B cell (primary cell): ENCODE measurements around the gene POGZ. TPM values are rescaled to one million over a fixed set of nuclear protein-coding genes. Genes with fewer than 3 reads are reported as not detected.

ENCODE experiments used
- ATAC-seq: fragments of 200-7000 bp; cut with Tn5 transposase; one replicate; pipeline ENCODE4 v1.10.0; 2021; ENCODE audit warnings: low read depth, mild to moderate bottlenecking, moderate number of reproducible peaks, moderate library complexity
- CTCF ChIA-PET: fragments of 350-600 bp; sonication (Branson Sonifier 250); formaldehyde crosslinking; loops from one replicate; lab custom pipeline; 2021; ENCODE audit warnings: antibody characterized with exemption, inconsistent platforms; lab: Charles Lee
- POLR2A ChIA-PET: fragments of 350-600 bp; sonication (Branson Sonifier 250); formaldehyde crosslinking; loops from one replicate; lab custom pipeline; 2021; ENCODE audit warnings: antibody characterized with exemption; lab: Charles Lee
- DNase-seq: peaks from one replicate; pipeline ENCODE4 v3.0.0; 2013
- H2AFZ ChIP-seq: 2 replicates; pipeline ENCODE4 v1.6.1; 2012; ENCODE audit warnings: mild to moderate bottlenecking, low read depth, low read length; ENCODE audit not compliant: insufficient read depth, poor library complexity, severe bottlenecking
- H3K27ac ChIP-seq, 2 donors: 1 replicate in 1 of 2; 2 replicates in 1 of 2; pipeline ENCODE4 v1.5.1; 2012 to 2013; ENCODE audit warnings: low read length in 2 of 2, mild to moderate bottlenecking in 2 of 2, moderate library complexity in 1 of 2
- H3K27me3 ChIP-seq, 4 experiments: fragments of 200-600 bp in 1 of 4; sonication (generic) in 1 of 4; replicated peaks in 1 of 4; 1 replicate in 2 of 4; 2 replicates in 2 of 4; pipeline versions ENCODE4 v1.6.1 to v1.7.0; 2013 to 2016; ENCODE audit warnings: low read length in 3 of 4, mild to moderate bottlenecking in 2 of 4, mixed read lengths in 1 of 4, moderate library complexity in 1 of 4; ENCODE audit not compliant: insufficient read depth in 4 of 4, control insufficient read depth in 3 of 4; ENCODE audit errors: control extremely low read depth in 1 of 4
- H3K36me3 ChIP-seq, 2 experiments: replicated peaks in 1 of 2; 1 replicate in 1 of 2; 2 replicates in 1 of 2; pipeline versions ENCODE4 v1.6.1 to v1.7.1; 2013; ENCODE audit warnings: low read length in 1 of 2; ENCODE audit not compliant: insufficient read depth in 2 of 2, control insufficient read depth in 1 of 2; ENCODE audit errors: control extremely low read depth in 1 of 2, extremely low read depth in 1 of 2
- H3K4me1 ChIP-seq, 2 donors: fragments of 200-600 bp in 1 of 2; sonication (generic) in 1 of 2; 1 replicate in 1 of 2; 2 replicates in 1 of 2; pipeline versions ENCODE4 v1.5.1 to v1.6.1; 2013 to 2017; ENCODE audit warnings: low read length in 2 of 2; ENCODE audit not compliant: control insufficient read depth in 2 of 2, insufficient read depth in 2 of 2
- H3K4me2 ChIP-seq: replicated peaks from 2 replicates; pipeline ENCODE3; 2012; ENCODE audit warnings: mild to moderate bottlenecking, low read depth, low read length; ENCODE audit not compliant: poor library complexity, severe bottlenecking
- H3K4me3 ChIP-seq, 5 experiments: fragments of 200-600 bp in 1 of 5; sonication (generic) in 1 of 5; 1 replicate in 3 of 5; 2 replicates in 2 of 5; pipeline versions ENCODE4 v1.5.1 to v1.7.0; 2011 to 2016; ENCODE audit warnings: low read length in 4 of 5, mild to moderate bottlenecking in 4 of 5, low read depth in 2 of 5, control low read depth in 1 of 5, moderate library complexity in 1 of 5; ENCODE audit not compliant: insufficient read depth in 1 of 5; ENCODE audit errors: control extremely low read depth in 1 of 5, extremely low read depth in 1 of 5
- H3K79me2 ChIP-seq: fragments of 200-600 bp; sonication (generic); one replicate; pipeline ENCODE4 v1.6.0; 2016; ENCODE audit warnings: low read length; ENCODE audit not compliant: control insufficient read depth, insufficient read depth
- H3K9ac ChIP-seq: fragments of 200-600 bp; sonication (generic); 2 replicates; pipeline ENCODE4 v1.6.1; 2017; ENCODE audit warnings: mild to moderate bottlenecking, low read length, moderate library complexity
- H3K9me3 ChIP-seq, 3 donors: one replicate each; pipeline versions ENCODE4 v1.6.1 to v1.7.1; 2013; ENCODE audit warnings: low read length in 2 of 3; ENCODE audit not compliant: control insufficient read depth in 2 of 3, insufficient read depth in 1 of 3; ENCODE audit errors: control extremely low read depth in 1 of 3
- H4K20me1 ChIP-seq: 2 replicates; pipeline ENCODE4 v1.6.0; 2012; ENCODE audit warnings: mild to moderate bottlenecking, low read length; ENCODE audit not compliant: insufficient read depth, control insufficient read depth, poor library complexity, severe bottlenecking
- H3K27ac Mint-ChIP-seq: one replicate; pipeline ENCODE4 v1.8.0; 2021; ENCODE audit warnings: mixed read lengths
- H3K27me3 Mint-ChIP-seq: one replicate; pipeline ENCODE4 v1.8.0; 2021; ENCODE audit warnings: mixed read lengths
- H3K4me1 Mint-ChIP-seq: one replicate; pipeline ENCODE4 v1.8.0; 2021; ENCODE audit warnings: mixed read lengths
- H3K4me3 Mint-ChIP-seq: one replicate; pipeline ENCODE4 v1.8.0; 2021; ENCODE audit warnings: mixed read lengths
- H3K9me3 Mint-ChIP-seq: one replicate; pipeline ENCODE4 v1.8.0; 2022; ENCODE audit warnings: mixed read lengths; ENCODE audit not compliant: insufficient read depth
- CTCF ChIP-seq: fragments of 200-600 bp; IDR thresholded peaks from one replicate; pipeline ENCODE4 v1.8.0; 2022; ENCODE audit warnings: antibody characterized with exemption, mild to moderate bottlenecking
- EZH2 ChIP-seq: IDR thresholded peaks from 2 replicates; pipeline ENCODE4 v1.6.1; 2012; ENCODE audit warnings: borderline replicate concordance, low read depth, mild to moderate bottlenecking, moderate library complexity, low read length; ENCODE audit not compliant: insufficient read depth, poor library complexity, severe bottlenecking
- WGBS: methylation state at CpG from one replicate; pipeline ENCODE4 v1.1.5; 2013; ENCODE audit warnings: missing lambda C conversion rate; ENCODE audit not compliant: insufficient coverage; 5-methylcytosine and 5-hydroxymethylcytosine counted together
- intact Hi-C: fragments of 100-400 bp; cut with micrococcal nuclease; formaldehyde crosslinking; loops from one replicate; pipeline ENCODE4 v1.10.0; 2022
- polyA plus RNA-seq: library from polyadenylated mRNA; depleted of rRNA; stranded (reverse); fragments of >200 nt; gene quantifications from 2 replicates; pipeline ENCODE4 v1.2.3, GENCODE V29; 2012
- total RNA-seq, 2 donors: library from RNA; stranded (reverse); fragments of 120-200 nt in 1 of 2; gene quantifications; 1 replicate in 1 of 2; 2 replicates in 1 of 2; pipeline versions ENCODE4 v1.2.3 to v1.2.4, GENCODE V29; 2013 to 2022

The POGZ gene
- total and polyA plus RNA-seq, 2 donors (not counting 1 experiment from before 2014, with no cell fraction given), result 50.2 to 194 TPM

- ChIA-PET POLR2A (no interaction called here), CTCF (no interaction called here)
- no peaks in the 10 kb centered on the region for H3K27me3 Mint-ChIP-seq
- no peak overlapping the region for H3K27ac ChIP-seq
- no peaks in the 10 kb centered on the region for H3K4me1 ChIP-seq
- WGBS, result 94% methylated on average over 4 of the region's 5 CpGs
- H3K27me3 ChIP-seq, result no peaks in the 10 kb centered on the region
- no peak overlapping the region for H3K4me3 Mint-ChIP-seq
- no peaks in the 10 kb centered on the region for H3K4me1 Mint-ChIP-seq
- no peaks in the 10 kb centered on the region for H3K9me3 Mint-ChIP-seq
- no peak overlapping the region for H3K4me2 ChIP-seq
- DNase-seq, result no peak
- no peak overlapping the region for H3K9ac ChIP-seq
- TF ChIP-seq CTCF, result no peak
- no peak for TF ChIP-seq EZH2
- no peak overlapping the region for H2AFZ ChIP-seq
- ATAC-seq, result no peak
- no peaks in the 10 kb centered on the region for H4K20me1 ChIP-seq
- H3K9me3 ChIP-seq, result no peaks in the 10 kb centered on the region
- intact Hi-C loops, result no loop called here
- H3K27ac Mint-ChIP-seq, result no peak overlapping the region
- no peaks in the 10 kb centered on the region for H3K36me3 ChIP-seq
- no peaks in the 10 kb centered on the region for H3K79me2 ChIP-seq
- no peak overlapping the region for H3K4me3 ChIP-seq
Observed at GRCh38 chr1:151499365-151499764, 40.1 kb upstream of the POGZ start.

GRCh38 chr1:151495316-151495715, 36.0 kb upstream of the POGZ start:
- DNase-seq, result no peak
- Mint-ChIP-seq H3K27me3 (peaks cover 8% of the 10 kb centered on the region), H3K27ac (no peak overlapping the region), H3K4me1 (no peaks in the 10 kb centered on the region), H3K4me3 (no peak overlapping the region), H3K9me3 (no peaks in the 10 kb centered on the region)
- intact Hi-C loops, result no loop called here
- WGBS, result no CpG with 5 or more reads among the region's 1 CpG
- no peak for TF ChIP-seq EZH2
- no peak for TF ChIP-seq CTCF
- no peaks in the 10 kb centered on the region for H4K20me1 ChIP-seq
- no peaks in the 10 kb centered on the region for H3K36me3 ChIP-seq
- H3K9ac ChIP-seq, result no peak overlapping the region
- no peak overlapping the region for H3K4me2 ChIP-seq
- no peak for ATAC-seq
- CTCF ChIA-PET, result no interaction called here
- H3K27ac ChIP-seq, result no peak overlapping the region
- H3K4me3 ChIP-seq, result no peak overlapping the region
- no peak overlapping the region for H2AFZ ChIP-seq
- no peaks in the 10 kb centered on the region for H3K4me1 ChIP-seq
- H3K79me2 ChIP-seq, result no peaks in the 10 kb centered on the region
- no peaks in the 10 kb centered on the region for H3K9me3 ChIP-seq
- POLR2A ChIA-PET, result no interaction called here
- no peaks in the 10 kb centered on the region for H3K27me3 ChIP-seq
